HEK293 (cell line): ENCODE measurements around the gene PARD3B.

Experiments used
- CTCF ChIP-seq: fragments of 450-650 bp; formaldehyde crosslinking; IDR thresholded peaks from 2 replicates; pipeline ENCODE4 v1.5.1; 2016; ENCODE audit warnings: missing biosample characterization, missing genetic modification characterization
- KLF16 ChIP-seq: fragments of 450-650 bp; formaldehyde crosslinking; IDR thresholded peaks from 2 replicates; pipeline ENCODE4 v1.5.1; 2017; ENCODE audit warnings: missing biosample characterization, missing genetic modification characterization
- KLF8 ChIP-seq: fragments of 450-650 bp; formaldehyde crosslinking; IDR thresholded peaks from 2 replicates; pipeline ENCODE4 v1.5.1; 2016; ENCODE audit warnings: missing biosample characterization, missing genetic modification characterization
- MYNN ChIP-seq: fragments of 450-650 bp; formaldehyde crosslinking; IDR thresholded peaks from 2 replicates; pipeline ENCODE4 v1.5.1; 2016; ENCODE audit warnings: missing biosample characterization, missing genetic modification characterization, borderline replicate concordance
- YY1 ChIP-seq: fragments of 450-650 bp; formaldehyde crosslinking; IDR thresholded peaks from 2 replicates; pipeline ENCODE4 v1.5.1; 2018; ENCODE audit warnings: missing biosample characterization, missing genetic modification characterization
- ZBTB21 ChIP-seq: fragments of 450-650 bp; formaldehyde crosslinking; IDR thresholded peaks from 2 replicates; pipeline ENCODE4 v1.5.1; 2017; ENCODE audit warnings: missing biosample characterization, missing genetic modification characterization
- ZBTB7A ChIP-seq: fragments of 450-650 bp; formaldehyde crosslinking; IDR thresholded peaks from 2 replicates; pipeline ENCODE4 v1.5.1; 2016; ENCODE audit warnings: low read depth, missing biosample characterization, missing genetic modification characterization
- ZBTB8A ChIP-seq: fragments of 450-650 bp; formaldehyde crosslinking; IDR thresholded peaks from 2 replicates; pipeline ENCODE4 v1.5.1; 2016; ENCODE audit warnings: missing biosample characterization, missing genetic modification characterization
- ZNF138 ChIP-seq: fragments of 450-650 bp; formaldehyde crosslinking; IDR thresholded peaks from 2 replicates; pipeline ENCODE4 v1.5.1; 2016; ENCODE audit warnings: missing biosample characterization, missing genetic modification characterization, borderline replicate concordance
- ZNF274 ChIP-seq, 2 experiments: fragments of 200-500 bp in 1 of 2; fragments of 450-650 bp in 1 of 2; sonication (Bioruptor generic) in 1 of 2; formaldehyde crosslinking in 1 of 2; IDR thresholded peaks; 2 replicates each; pipeline versions ENCODE4 v1.5.1 to v1.6.1; 2014 to 2016; ENCODE audit warnings: borderline replicate concordance in 1 of 2, inconsistent platforms in 1 of 2, low read length in 1 of 2, missing biosample characterization in 1 of 2, missing genetic modification characterization in 1 of 2
- ZNF311 ChIP-seq: fragments of 450-650 bp; formaldehyde crosslinking; IDR thresholded peaks from 2 replicates; pipeline ENCODE4 v1.5.1; 2017; ENCODE audit warnings: missing biosample characterization, missing genetic modification characterization, borderline replicate concordance
- ZNF510 ChIP-seq: fragments of 450-650 bp; formaldehyde crosslinking; IDR thresholded peaks from 2 replicates; pipeline ENCODE4 v1.5.1; 2018; ENCODE audit warnings: mild to moderate bottlenecking, missing genetic modification characterization, missing biosample characterization; ENCODE audit not compliant: insufficient replicate concordance
- ZNF629 ChIP-seq: fragments of 450-650 bp; formaldehyde crosslinking; IDR thresholded peaks from 2 replicates; pipeline ENCODE4 v1.5.1; 2017; ENCODE audit warnings: missing biosample characterization, missing genetic modification characterization
- TF ChIP-seq, protein P1 (sequence below): fragments of 450-650 bp; formaldehyde crosslinking; conservative IDR thresholded peaks from 2 replicates; pipeline ENCODE4 v1.5.1; 2016; ENCODE audit warnings: low read depth, missing biosample characterization, missing genetic modification characterization

GRCh38 chr2:204545861-204546735 lies 823 bp downstream of the PARD3B start:
- TF ChIP-seq KLF16 (tag by site-specific recombination) (no peak), CTCF (tag by site-specific recombination) (peak; percentile 11; the same call in 1 of the 2 replicates), ZBTB8A (tag by site-specific recombination) (no peak; the same call in 1 of the 2 replicates), ZNF138 (no peak), KLF8 (tag by site-specific recombination) (no peak), YY1 (tag by site-specific recombination) (no peak), MYNN (tag by site-specific recombination) (no peak), ZNF311 (tag by site-specific recombination) (no peak), ZNF629 (tag by site-specific recombination) (no peak), ZBTB21 (no peak), ZBTB7A (tag by site-specific recombination) (no peak), ZNF274 (IDR thresholded peaks at IDR 0.05; ENCODE audit: low read length) (no peak), ZNF274 (tag by site-specific recombination; IDR thresholded peaks at IDR 0.05; ENCODE audit: borderline replicate concordance) (no peak), ZNF510 (tag by site-specific recombination) (no peak)
- TF ChIP-seq, protein P1, sequence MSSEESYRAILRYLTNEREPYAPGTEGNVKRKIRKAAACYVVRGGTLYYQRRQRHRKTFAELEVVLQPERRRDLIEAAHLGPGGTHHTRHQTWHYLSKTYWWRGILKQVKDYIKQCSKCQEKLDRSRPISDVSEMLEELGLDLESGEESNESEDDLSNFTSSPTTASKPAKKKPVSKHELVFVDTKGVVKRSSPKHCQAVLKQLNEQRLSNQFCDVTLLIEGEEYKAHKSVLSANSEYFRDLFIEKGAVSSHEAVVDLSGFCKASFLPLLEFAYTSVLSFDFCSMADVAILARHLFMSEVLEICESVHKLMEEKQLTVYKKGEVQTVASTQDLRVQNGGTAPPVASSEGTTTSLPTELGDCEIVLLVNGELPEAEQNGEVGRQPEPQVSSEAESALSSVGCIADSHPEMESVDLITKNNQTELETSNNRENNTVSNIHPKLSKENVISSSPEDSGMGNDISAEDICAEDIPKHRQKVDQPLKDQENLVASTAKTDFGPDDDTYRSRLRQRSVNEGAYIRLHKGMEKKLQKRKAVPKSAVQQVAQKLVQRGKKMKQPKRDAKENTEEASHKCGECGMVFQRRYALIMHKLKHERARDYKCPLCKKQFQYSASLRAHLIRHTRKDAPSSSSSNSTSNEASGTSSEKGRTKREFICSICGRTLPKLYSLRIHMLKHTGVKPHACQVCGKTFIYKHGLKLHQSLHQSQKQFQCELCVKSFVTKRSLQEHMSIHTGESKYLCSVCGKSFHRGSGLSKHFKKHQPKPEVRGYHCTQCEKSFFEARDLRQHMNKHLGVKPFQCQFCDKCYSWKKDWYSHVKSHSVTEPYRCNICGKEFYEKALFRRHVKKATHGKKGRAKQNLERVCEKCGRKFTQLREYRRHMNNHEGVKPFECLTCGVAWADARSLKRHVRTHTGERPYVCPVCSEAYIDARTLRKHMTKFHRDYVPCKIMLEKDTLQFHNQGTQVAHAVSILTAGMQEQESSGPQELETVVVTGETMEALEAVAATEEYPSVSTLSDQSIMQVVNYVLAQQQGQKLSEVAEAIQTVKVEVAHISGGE, result no peak
